ENCODE results near the gene FAM13C. TPM values are rescaled to one million over a fixed set of nuclear protein-coding genes. Genes with fewer than 3 reads are reported as not detected.

The FAM13C gene
- total RNA-seq, 3 donors from 2014 or later (not counting 1 experiment from before 2014, with no cell fraction given) = not detected

DNA sequence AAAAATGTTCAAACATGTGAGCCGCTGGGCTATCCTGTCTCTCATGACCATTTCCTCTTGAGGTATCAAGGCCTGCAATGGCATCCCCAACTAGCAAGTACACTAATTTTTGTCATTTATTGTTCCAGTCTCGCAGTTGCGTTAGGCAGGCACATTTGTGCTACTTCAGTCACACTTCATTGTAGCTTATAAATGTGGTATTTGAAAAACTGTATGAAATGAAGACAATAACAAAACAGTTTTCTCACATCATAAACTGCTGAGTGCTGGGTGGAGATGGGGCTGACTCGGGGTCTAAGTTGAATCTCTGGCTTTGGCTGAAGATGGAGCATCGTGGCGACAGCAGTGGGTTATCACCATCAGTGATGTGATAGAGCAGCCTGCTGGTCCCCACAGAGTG lies 92.7 kb downstream of the FAM13C start:
- Mint-ChIP-seq H3K4me3 (no peak overlapping the region), H3K4me1 (no peaks in the 10 kb centered on the region), H3K36me3 (peaks cover 7% of the 10 kb centered on the region), H3K9me3 (peaks cover 4 to 10% of the 10 kb centered on the region in 2 donors), H3K27ac (no peak overlapping the region), H3K27me3 (ENCODE audit: low read depth in 2 of 2) (no peaks in the 10 kb centered on the region)
- H3K4me3 ChIP-seq (ENCODE audit: low read length) = no peak overlapping the region
- TF ChIP-seq, protein P1, sequence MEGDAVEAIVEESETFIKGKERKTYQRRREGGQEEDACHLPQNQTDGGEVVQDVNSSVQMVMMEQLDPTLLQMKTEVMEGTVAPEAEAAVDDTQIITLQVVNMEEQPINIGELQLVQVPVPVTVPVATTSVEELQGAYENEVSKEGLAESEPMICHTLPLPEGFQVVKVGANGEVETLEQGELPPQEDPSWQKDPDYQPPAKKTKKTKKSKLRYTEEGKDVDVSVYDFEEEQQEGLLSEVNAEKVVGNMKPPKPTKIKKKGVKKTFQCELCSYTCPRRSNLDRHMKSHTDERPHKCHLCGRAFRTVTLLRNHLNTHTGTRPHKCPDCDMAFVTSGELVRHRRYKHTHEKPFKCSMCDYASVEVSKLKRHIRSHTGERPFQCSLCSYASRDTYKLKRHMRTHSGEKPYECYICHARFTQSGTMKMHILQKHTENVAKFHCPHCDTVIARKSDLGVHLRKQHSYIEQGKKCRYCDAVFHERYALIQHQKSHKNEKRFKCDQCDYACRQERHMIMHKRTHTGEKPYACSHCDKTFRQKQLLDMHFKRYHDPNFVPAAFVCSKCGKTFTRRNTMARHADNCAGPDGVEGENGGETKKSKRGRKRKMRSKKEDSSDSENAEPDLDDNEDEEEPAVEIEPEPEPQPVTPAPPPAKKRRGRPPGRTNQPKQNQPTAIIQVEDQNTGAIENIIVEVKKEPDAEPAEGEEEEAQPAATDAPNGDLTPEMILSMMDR (IDR thresholded peaks at IDR 0.05) = no peak
- intact Hi-C loops (cut with micrococcal nuclease) = no loop called here
- WGBS (ENCODE audit: insufficient coverage) = 94% methylated on average over 4 of the region's 6 CpGs
- no peak overlapping the region for H3K27ac ChIP-seq (ENCODE audit: low read length)
- DNase-seq (no peak), ATAC-seq (no peak)
- no peaks in the 10 kb centered on the region for H3K36me3 ChIP-seq (ENCODE audit: control insufficient read depth, insufficient read depth, low read length)
- H3K4me1 ChIP-seq (ENCODE audit: control insufficient read depth, insufficient read depth, low read length) = no peaks in the 10 kb centered on the region
- no peaks in the 10 kb centered on the region for H3K9me3 ChIP-seq (ENCODE audit: control insufficient read depth, insufficient read depth, low read length)
- H3K27me3 ChIP-seq (ENCODE audit: control insufficient read depth, insufficient read depth, low read length) = no peaks in the 10 kb centered on the region

DNA sequence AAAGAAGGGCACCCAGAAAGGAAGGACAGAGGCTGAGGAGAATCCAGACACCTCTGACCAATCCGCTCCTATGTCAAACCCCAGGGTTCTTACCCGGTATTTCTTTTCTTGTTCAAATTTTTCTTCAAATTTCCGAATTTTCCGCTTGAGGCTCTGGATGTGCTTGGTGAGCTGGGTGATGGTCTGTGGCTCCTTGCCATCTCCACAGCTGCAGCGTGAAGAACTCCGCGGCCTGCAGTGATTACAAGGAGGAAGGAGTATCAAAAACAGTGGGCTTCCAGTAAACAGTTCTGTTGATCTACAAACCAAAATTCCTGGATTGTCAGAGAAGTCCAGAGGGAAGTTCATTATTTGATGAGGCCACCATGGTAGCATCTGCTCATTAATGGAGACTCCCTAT lies 93.9 kb downstream of the FAM13C start:
- Histone ChIP-seq H3K27ac (ENCODE audit: low read length) (no peak overlapping the region), H3K4me1 (ENCODE audit: control insufficient read depth, insufficient read depth, low read length) (no peaks in the 10 kb centered on the region), H3K27me3 (ENCODE audit: control insufficient read depth, insufficient read depth, low read length) (no peaks in the 10 kb centered on the region), H3K4me3 (ENCODE audit: low read length) (no peak overlapping the region), H3K36me3 (ENCODE audit: control insufficient read depth, insufficient read depth, low read length) (no peaks in the 10 kb centered on the region), H3K9me3 (ENCODE audit: control insufficient read depth, insufficient read depth, low read length) (no peaks in the 10 kb centered on the region)
- Mint-ChIP-seq H3K27me3 (ENCODE audit: low read depth in 2 of 2) (no peaks in the 10 kb centered on the region), H3K9me3 (peaks cover 4 to 10% of the 10 kb centered on the region in 2 donors), H3K4me1 (no peaks in the 10 kb centered on the region), H3K4me3 (no peak overlapping the region), H3K36me3 (peaks cover 7% of the 10 kb centered on the region), H3K27ac (no peak overlapping the region)
- ATAC-seq (no peak), DNase-seq (no peak)
- TF ChIP-seq, protein P1 (IDR thresholded peaks at IDR 0.05) = no peak
- 94% methylated on average over 6 of the region's 7 CpGs for WGBS (ENCODE audit: insufficient coverage)
- intact Hi-C loops (cut with micrococcal nuclease) = no loop called here

DNA sequence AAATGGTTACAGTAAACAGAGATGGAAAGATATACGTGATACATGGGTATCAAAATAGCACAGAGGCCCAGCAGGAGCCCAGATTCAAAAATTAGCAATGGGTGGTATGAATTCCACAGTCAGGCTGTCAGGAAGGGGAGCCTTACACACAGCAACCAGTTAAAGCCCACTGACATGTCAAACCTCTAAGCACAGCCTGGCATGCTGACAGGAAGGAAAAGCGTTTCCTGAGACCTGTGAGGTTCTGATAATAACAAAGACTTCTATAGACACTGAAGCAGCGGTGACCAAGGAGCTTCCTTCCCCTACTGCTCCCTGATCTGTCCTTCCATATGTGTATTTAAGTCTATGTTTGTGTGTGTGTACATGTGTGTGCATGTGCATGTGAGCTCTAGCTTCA lies 96.0 kb downstream of the FAM13C start:
- Histone ChIP-seq H3K27ac (ENCODE audit: low read length) (no peak overlapping the region), H3K4me3 (ENCODE audit: low read length) (no peak overlapping the region), H3K4me1 (ENCODE audit: control insufficient read depth, insufficient read depth, low read length) (no peaks in the 10 kb centered on the region), H3K36me3 (ENCODE audit: control insufficient read depth, insufficient read depth, low read length) (no peaks in the 10 kb centered on the region), H3K9me3 (ENCODE audit: control insufficient read depth, insufficient read depth, low read length) (no peaks in the 10 kb centered on the region), H3K27me3 (ENCODE audit: control insufficient read depth, insufficient read depth, low read length) (no peaks in the 10 kb centered on the region)
- WGBS (ENCODE audit: insufficient coverage) = 2% methylated on average over 3 of the region's 3 CpGs
- intact Hi-C loops (cut with micrococcal nuclease) = no loop called here
- Mint-ChIP-seq H3K4me3 (no peak overlapping the region), H3K9me3 (peaks cover 5 to 14% of the 10 kb centered on the region in 2 donors), H3K36me3 (peaks cover 7% of the 10 kb centered on the region), H3K27me3 (ENCODE audit: low read depth in 2 of 2) (no peaks in the 10 kb centered on the region), H3K27ac (no peak overlapping the region), H3K4me1 (no peaks in the 10 kb centered on the region)
- TF ChIP-seq, protein P1 (IDR thresholded peaks at IDR 0.05) = no peak
- DNase-seq (no peak), ATAC-seq (no peak)

DNA sequence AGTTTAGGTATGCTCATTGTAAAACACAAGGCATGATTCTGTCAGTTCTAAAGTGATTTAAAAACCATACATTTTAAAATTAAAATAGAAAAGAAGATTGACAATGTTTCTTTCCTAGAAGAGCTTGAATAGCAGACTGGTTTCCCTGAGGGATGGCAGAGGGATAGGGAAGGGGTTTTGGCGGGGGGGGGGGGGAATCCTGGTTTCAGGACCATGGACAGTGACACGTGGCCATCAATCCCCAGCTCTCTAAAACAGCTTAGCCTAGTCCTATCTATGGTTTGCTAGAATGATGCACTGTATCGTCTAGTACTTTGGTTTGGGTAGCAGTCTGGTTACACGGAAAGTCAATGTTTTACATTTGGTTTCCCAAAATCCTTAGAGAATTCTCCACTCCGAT lies 97.2 kb downstream of the FAM13C start:
- Mint-ChIP-seq H3K4me3 (no peak overlapping the region), H3K27me3 (ENCODE audit: low read depth in 2 of 2) (no peaks in the 10 kb centered on the region), H3K36me3 (peaks cover 3% of the 10 kb centered on the region), H3K27ac (no peak overlapping the region), H3K4me1 (no peaks in the 10 kb centered on the region), H3K9me3 (peaks cover 8 to 16% of the 10 kb centered on the region in 2 donors)
- Histone ChIP-seq H3K4me1 (ENCODE audit: control insufficient read depth, insufficient read depth, low read length) (no peaks in the 10 kb centered on the region), H3K27ac (ENCODE audit: low read length) (no peak overlapping the region), H3K27me3 (ENCODE audit: control insufficient read depth, insufficient read depth, low read length) (no peaks in the 10 kb centered on the region), H3K36me3 (ENCODE audit: control insufficient read depth, insufficient read depth, low read length) (no peaks in the 10 kb centered on the region), H3K4me3 (ENCODE audit: low read length) (no peak overlapping the region), H3K9me3 (ENCODE audit: control insufficient read depth, insufficient read depth, low read length) (no peaks in the 10 kb centered on the region)
- DNase-seq (no peak), ATAC-seq (no peak)
- intact Hi-C loops (cut with micrococcal nuclease) = no loop called here
- TF ChIP-seq, protein P1 (IDR thresholded peaks at IDR 0.05) = no peak
- WGBS (ENCODE audit: insufficient coverage) = 82% methylated on average over 3 of the region's 5 CpGs

All from natural killer cell (primary cell).